Right atrium auricular region (tissue), 2 donors: ENCODE data around the gene TCF12. TPM values are rescaled to one million over a fixed set of nuclear protein-coding genes. Genes with fewer than 3 reads are reported as not detected.

ENCODE experiments used
- DNase-seq: peaks from one replicate; pipeline ENCODE4 v3.0.0-alpha.2; 2019; ENCODE audit warnings: low spot score
- H3K27ac ChIP-seq, 2 donors: fragments of 200-600 bp; sonication (generic); 1 replicate in 1 of 2; 2 replicates in 1 of 2; pipeline ENCODE4 v1.5.1; 2016 to 2019
- H3K27me3 ChIP-seq, 2 donors: fragments of 200-600 bp; sonication (generic); one replicate each; pipeline versions ENCODE4 v1.5.1 to v1.6.0; 2017 to 2019
- H3K36me3 ChIP-seq: fragments of 200-600 bp; sonication (generic); one replicate; pipeline ENCODE4 v1.5.1; 2016
- H3K4me1 ChIP-seq, 2 donors: fragments of 200-600 bp; sonication (generic); one replicate each; pipeline versions ENCODE4 v1.5.1 to v1.6.0; 2017 to 2019
- H3K4me3 ChIP-seq, 2 donors: fragments of 200-600 bp; sonication (generic); 1 replicate in 1 of 2; 2 replicates in 1 of 2; pipeline ENCODE4 v1.5.1; 2017 to 2019; ENCODE audit warnings: mild to moderate bottlenecking in 1 of 2, moderate library complexity in 1 of 2
- H3K9me3 ChIP-seq, 2 donors: fragments of 200-600 bp; sonication (generic); one replicate each; pipeline ENCODE4 v1.5.1; 2019
- CTCF ChIP-seq, 2 donors: fragments of 200-600 bp; sonication (generic); IDR thresholded peaks; one replicate each; pipeline ENCODE4 v1.5.1; 2019; ENCODE audit warnings: antibody characterized with exemption in 2 of 2
- total RNA-seq, 2 donors: library from RNA; depleted of rRNA; stranded (reverse); fragments of >200 nt; gene quantifications; one replicate each; pipeline ENCODE4 v1.1.0, GENCODE V29; 2016

Gene TCF12
- total RNA-seq, 2 donors from 2014 or later = 35.2 to 40.0 TPM

GRCh38 chr15:57152133-57152532 is 233.7 kb downstream of the TCF12 start:
- DNase-seq = no peak
- H3K4me1 ChIP-seq = peaks cover 0 to 61% of the 10 kb centered on the region in 2 donors

GRCh38 chr15:57152666-57153539 is 234.5 kb downstream of the TCF12 start:
- no peaks in the 10 kb centered on the region for H3K36me3 ChIP-seq
- H3K27ac ChIP-seq = peak overlapping the region in 1 of 2 donors; percentile 0
- DNase-seq = no peak
- H3K4me1 ChIP-seq = peaks cover 0 to 56% of the 10 kb centered on the region in 2 donors
- no peak for TF ChIP-seq CTCF (IDR thresholded peaks at IDR 0.05)
- peaks cover 5 to 14% of the 10 kb centered on the region in 2 donors for H3K9me3 ChIP-seq
- H3K27me3 ChIP-seq = no peaks in the 10 kb centered on the region
- no peak overlapping the region for H3K4me3 ChIP-seq

More at GRCh38 chr15:57152133-57152532, 233.7 kb downstream of the TCF12 start:
- Histone ChIP-seq H3K4me3 (no peak overlapping the region), H3K27me3 (no peaks in the 10 kb centered on the region), H3K9me3 (peaks cover 5 to 14% of the 10 kb centered on the region in 2 donors), H3K36me3 (no peaks in the 10 kb centered on the region), H3K27ac (no peak overlapping the region)
- TF ChIP-seq CTCF (IDR thresholded peaks at IDR 0.05) = no peak

- Histone ChIP-seq H3K27ac (peak overlapping the region; percentile 44 to 68), H3K4me1 (peaks cover 0 to 46% of the 10 kb centered on the region in 2 donors), H3K36me3 (no peaks in the 10 kb centered on the region), H3K9me3 (peaks cover 5 to 14% of the 10 kb centered on the region in 2 donors), H3K27me3 (no peaks in the 10 kb centered on the region), H3K4me3 (no peak overlapping the region)
- no peak for DNase-seq
- no peak for TF ChIP-seq CTCF (IDR thresholded peaks at IDR 0.05)
Observed at GRCh38 chr15:57156210-57156884, 237.9 kb downstream of the TCF12 start.

- Histone ChIP-seq H3K36me3 (no peaks in the 10 kb centered on the region), H3K9me3 (no peaks in the 10 kb centered on the region), H3K27ac (peak overlapping the region in 1 of 2 donors; percentile 68), H3K4me1 (peaks cover 0 to 38% of the 10 kb centered on the region in 2 donors), H3K27me3 (no peaks in the 10 kb centered on the region), H3K4me3 (no peak overlapping the region)
- no peak for DNase-seq
- no peak for TF ChIP-seq CTCF (IDR thresholded peaks at IDR 0.05)
Observed at GRCh38 chr15:57158589-57158988, 240.1 kb downstream of the TCF12 start.

GRCh38 chr15:57158997-57159668 is 240.7 kb downstream of the TCF12 start:
- H3K27me3 ChIP-seq = no peaks in the 10 kb centered on the region
- no peak for TF ChIP-seq CTCF (IDR thresholded peaks at IDR 0.05)
- no peaks in the 10 kb centered on the region for H3K9me3 ChIP-seq
- H3K4me1 ChIP-seq = peaks cover 0 to 38% of the 10 kb centered on the region in 2 donors
- no peaks in the 10 kb centered on the region for H3K36me3 ChIP-seq
- peak overlapping the region in 1 of 2 donors; percentile 68 for H3K27ac ChIP-seq
- no peak for DNase-seq
- no peak overlapping the region for H3K4me3 ChIP-seq
